ENCODE measurements around the gene OR6A2.

- no peak for TF ChIP-seq PPARA (CRISPR knock-in tag; IDR thresholded peaks at IDR 0.05; ENCODE audit: borderline replicate concordance)
- no peak for TF ChIP-seq CREB5 (CRISPR knock-in tag; IDR thresholded peaks at IDR 0.05; ENCODE audit: low read depth)
These were observed 14.2 kb upstream of the OR6A2 start for GRCh38 chr11:6813656-6814055.

All from SK-N-SH treated with all-trans-retinoic acid at 6 μM for 48 hours (cell line).